AG04450 (cell line): ENCODE measurements around the gene GPR52. TPM values are rescaled to one million over a fixed set of nuclear protein-coding genes. Genes with fewer than 3 reads are reported as not detected.

Source experiments
- CTCF ChIA-PET: fragments of 300-600, 350-600 bp; formaldehyde crosslinking; extraction: SDS; loops from one replicate; lab custom pipeline; 2022; ENCODE audit warnings: antibody characterized with exemption, inconsistent platforms; lab: Charles Lee
- POLR2A ChIA-PET: fragments of 350-600 bp; formaldehyde crosslinking; extraction: SDS; loops from one replicate; lab custom pipeline; 2021; ENCODE audit warnings: antibody characterized with exemption, inconsistent platforms; lab: Yijun Ruan, JAX
- DNase-seq: peaks from one replicate; pipeline ENCODE4 v3.0.0-alpha.2; 2011; ENCODE audit warnings: low read depth, low spot score
- H3K27ac ChIP-seq: one replicate; pipeline ENCODE4 v1.5.1; 2012; ENCODE audit warnings: low read depth, low read length, control low read depth
- H3K27me3 ChIP-seq: one replicate; pipeline ENCODE4 v1.6.0; 2012; ENCODE audit warnings: low read length; ENCODE audit not compliant: control insufficient read depth, insufficient read depth
- H3K4me3 ChIP-seq: 2 replicates; pipeline ENCODE4 v1.5.1; 2011; ENCODE audit warnings: mild to moderate bottlenecking, low read depth, low read length, control low read depth
- H3K9me3 ChIP-seq: 2 replicates; pipeline ENCODE4 v1.5.1; 2012; ENCODE audit warnings: low read length; ENCODE audit not compliant: control insufficient read depth, insufficient read depth
- CTCF ChIP-seq: IDR thresholded peaks from 2 replicates; pipeline ENCODE4 v1.5.1; 2011; ENCODE audit warnings: low read depth, low read length, control low read depth, inconsistent platforms
- polyA plus RNA-seq: library from polyadenylated mRNA; depleted of rRNA; stranded (reverse); fragments of >200 nt; gene quantifications from 2 replicates; pipeline ENCODE4 v1.2.3, GENCODE V29; 2011

Gene GPR52
- polyA plus RNA-seq, 1 experiment: 0.10 TPM

GRCh38 chr1:174448531-174448883 is 743 bp downstream of the GPR52 start:
- CTCF ChIA-PET: no interaction called here
- Histone ChIP-seq H3K27me3 (no peaks in the 10 kb centered on the region), H3K27ac (no peak overlapping the region), H3K9me3 (no peaks in the 10 kb centered on the region), H3K4me3 (no peak overlapping the region)
- POLR2A ChIA-PET: no interaction called here
- no peak for TF ChIP-seq CTCF
- no peak for DNase-seq

DNA sequence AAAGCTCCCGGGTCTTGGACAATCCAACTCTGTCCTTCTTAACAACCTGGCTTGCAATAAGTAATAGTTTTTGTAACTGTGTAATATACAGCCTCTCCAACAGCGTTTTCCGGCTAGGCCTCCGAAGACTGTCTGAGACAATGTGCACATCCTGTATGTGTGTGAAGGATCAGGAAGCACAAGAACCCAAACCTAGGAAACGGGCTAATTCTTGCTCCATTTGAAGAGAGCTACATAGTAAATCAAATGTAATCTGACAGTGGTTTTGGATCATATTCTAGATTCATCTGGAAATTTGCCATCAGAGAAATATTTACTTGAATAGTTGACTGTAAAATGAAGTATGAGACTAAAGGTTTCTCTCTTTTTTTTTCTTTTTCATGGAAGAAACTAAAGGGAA is 1.2 kb downstream of the GPR52 start:
- no peak for DNase-seq
- ChIA-PET POLR2A (no interaction called here), CTCF (no interaction called here)
- no peak overlapping the region for H3K4me3 ChIP-seq
- H3K9me3 ChIP-seq: no peaks in the 10 kb centered on the region
- no peak overlapping the region for H3K27ac ChIP-seq
- H3K27me3 ChIP-seq: no peaks in the 10 kb centered on the region
- no peak for TF ChIP-seq CTCF

DNA sequence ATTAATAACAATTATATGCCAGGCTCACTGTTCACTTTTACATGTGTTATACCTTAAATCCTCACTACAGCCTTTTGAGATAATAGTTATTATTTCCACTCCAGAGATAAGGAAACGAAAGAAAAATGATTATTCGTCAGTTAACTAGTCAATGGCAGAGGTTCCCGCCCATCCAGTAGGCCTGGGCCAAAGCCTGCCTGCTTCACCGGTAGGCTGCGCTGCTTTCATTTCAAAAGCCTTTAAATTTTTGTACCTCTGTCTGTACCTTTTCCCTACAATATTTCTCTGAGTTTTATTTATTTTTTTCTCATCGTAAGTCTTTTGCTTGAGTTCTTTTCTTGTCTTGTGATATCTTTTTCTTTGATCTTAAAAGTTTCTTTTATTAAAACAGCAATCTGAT is 3.6 kb downstream of the GPR52 start:
- POLR2A ChIA-PET: no interaction called here
- CTCF ChIA-PET: interaction anchor here (0.7 to 1.0 kb wide), 4 partner anchors 10 to 275 kb away, joined by 3 to 4 read pairs (median 3); no protein-coding TSS in a partner anchor
- TF ChIP-seq CTCF: no peak
- DNase-seq: no peak
- Histone ChIP-seq H3K4me3 (no peak overlapping the region), H3K27me3 (no peaks in the 10 kb centered on the region), H3K9me3 (no peaks in the 10 kb centered on the region), H3K27ac (no peak overlapping the region)

DNA sequence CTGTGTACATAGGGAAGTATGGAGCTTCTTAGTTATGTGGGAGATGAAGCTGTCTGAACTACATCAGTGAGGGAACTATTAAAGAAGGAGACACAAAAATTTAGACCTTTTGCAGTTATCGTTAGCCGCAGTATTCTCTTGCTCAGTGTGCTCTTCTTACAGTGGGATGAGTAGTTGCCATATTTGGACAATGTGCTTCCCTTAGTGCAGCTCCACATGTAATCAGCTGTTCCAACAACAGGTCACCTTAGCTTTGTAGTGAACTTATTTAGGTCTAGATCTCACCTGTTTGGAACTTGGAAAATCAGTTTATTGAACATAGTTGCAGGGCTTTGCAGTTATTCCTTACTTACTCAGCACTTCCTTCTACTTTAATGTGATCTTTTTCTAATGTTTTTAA is 18.1 kb downstream of the GPR52 start:
- Histone ChIP-seq H3K27me3 (no peaks in the 10 kb centered on the region), H3K9me3 (no peaks in the 10 kb centered on the region), H3K4me3 (no peak overlapping the region), H3K27ac (no peak overlapping the region)
- no peak for DNase-seq
- CTCF ChIA-PET: interaction anchor here (0.5 to 2.0 kb wide), 3 partner anchors 132 to 260 kb away, joined by 3 to 8 read pairs (median 7); no protein-coding TSS in a partner anchor
- POLR2A ChIA-PET: no interaction called here
- TF ChIP-seq CTCF: no peak

- H3K4me3 ChIP-seq: no peak overlapping the region
Observed at GRCh38 chr1:174466607-174467006, 18.8 kb downstream of the GPR52 start.

More at GRCh38 chr1:174466607-174467006, 18.8 kb downstream of the GPR52 start:
- no peak for TF ChIP-seq CTCF
- POLR2A ChIA-PET: no interaction called here
- CTCF ChIA-PET: interaction anchor here (2.0 kb wide), 1 partner anchor 204 kb away, joined by 8 read pairs; no protein-coding TSS in a partner anchor
- Histone ChIP-seq H3K9me3 (no peaks in the 10 kb centered on the region), H3K27ac (no peak overlapping the region), H3K27me3 (no peaks in the 10 kb centered on the region)
- no peak for DNase-seq
